ENCODE data around the gene KAT8.

The KAT8 gene

GRCh38 chr16:31177136-31177535, 59.7 kb downstream of the KAT8 start:
- Histone ChIP-seq H3K9me3 (no peaks in the 10 kb centered on the region), H3K4me1 (ENCODE audit: control insufficient read depth in 1 of 2, insufficient read depth in 1 of 2, low read depth in 1 of 2, low read length in 1 of 2) (peaks cover 25 to 28% of the 10 kb centered on the region in 2 experiments), H3K27ac (no peak overlapping the region), H3K36me3 (peaks cover 2% of the 10 kb centered on the region), H3K4me3 (ENCODE audit: low read depth in 1 of 2, low read length in 1 of 2) (no peak overlapping the region), H3K27me3 (no peaks in the 10 kb centered on the region)
- no peak for TF ChIP-seq CTCF (IDR thresholded peaks at IDR 0.05)

GRCh38 chr16:31179219-31179746, 61.8 kb downstream of the KAT8 start:
- no peaks in the 10 kb centered on the region for H3K27me3 ChIP-seq
- H3K4me3 ChIP-seq (ENCODE audit: low read depth in 1 of 2, low read length in 1 of 2), result peak overlapping the region; percentile 94 to 96
- peaks cover 35 to 40% of the 10 kb centered on the region in 2 experiments for H3K4me1 ChIP-seq (ENCODE audit: control insufficient read depth in 1 of 2, insufficient read depth in 1 of 2, low read depth in 1 of 2, low read length in 1 of 2)
- peaks cover 23% of the 10 kb centered on the region for H3K36me3 ChIP-seq
- peak overlapping the region; percentile 93 for H3K27ac ChIP-seq
- H3K9me3 ChIP-seq, result no peaks in the 10 kb centered on the region
- TF ChIP-seq CTCF (IDR thresholded peaks at IDR 0.05), result no peak

- Histone ChIP-seq H3K4me1 (ENCODE audit: control insufficient read depth in 1 of 2, insufficient read depth in 1 of 2, low read depth in 1 of 2, low read length in 1 of 2) (peaks cover 35 to 40% of the 10 kb centered on the region in 2 experiments), H3K9me3 (no peaks in the 10 kb centered on the region), H3K36me3 (peaks cover 29% of the 10 kb centered on the region), H3K4me3 (ENCODE audit: low read depth in 1 of 2, low read length in 1 of 2) (peak within 1 kb of the TSS; percentile 94 to 96), H3K27me3 (no peaks in the 10 kb centered on the region), H3K27ac (peak within 1 kb of the TSS; percentile 93)
- TF ChIP-seq CTCF (IDR thresholded peaks at IDR 0.05), result peak; percentile 28
These were observed 62.4 kb downstream of the KAT8 start, which contains the start of gene FUS for GRCh38 chr16:31179747-31180459. Gene FUS, plus strand, starts transcription at chr16:31180139. Its CDS starts 76 bp downstream, at chr16:31180215.
